ENCODE results near the gene EXOSC9.

Gene EXOSC9

GRCh38 chr4:121788896-121789295 lies 12.2 kb upstream of the EXOSC9 start:
- DNase-seq (ENCODE audit: low read depth in 2 of 2): no peak

DNA sequence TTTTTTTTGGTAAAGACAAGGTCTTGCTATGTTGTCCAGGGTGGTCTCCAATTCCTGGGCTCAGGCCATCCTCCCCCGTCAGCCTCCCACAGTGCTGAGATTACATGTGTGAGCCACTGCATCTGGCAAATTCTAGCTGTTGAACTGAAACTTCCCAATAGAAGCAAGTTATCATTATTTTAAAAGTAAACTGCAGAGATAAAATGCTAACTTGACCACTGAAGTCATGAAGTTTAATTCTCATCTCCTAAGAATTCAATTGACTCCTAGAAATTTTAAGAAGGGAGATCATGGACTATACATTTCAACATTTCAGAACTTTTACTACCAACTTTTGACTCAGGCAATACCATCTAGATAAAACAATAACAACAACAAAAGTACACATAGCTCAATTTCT lies 11.7 kb upstream of the EXOSC9 start:
- no peak for DNase-seq (ENCODE audit: low read depth in 2 of 2)

- DNase-seq (ENCODE audit: low read depth in 2 of 2): no peak
Measured at GRCh38 chr4:121789960-121790829, 10.9 kb upstream of the EXOSC9 start.

GRCh38 chr4:121790976-121791375 lies 10.1 kb upstream of the EXOSC9 start:
- no peak for DNase-seq (ENCODE audit: low read depth in 2 of 2)

DNA sequence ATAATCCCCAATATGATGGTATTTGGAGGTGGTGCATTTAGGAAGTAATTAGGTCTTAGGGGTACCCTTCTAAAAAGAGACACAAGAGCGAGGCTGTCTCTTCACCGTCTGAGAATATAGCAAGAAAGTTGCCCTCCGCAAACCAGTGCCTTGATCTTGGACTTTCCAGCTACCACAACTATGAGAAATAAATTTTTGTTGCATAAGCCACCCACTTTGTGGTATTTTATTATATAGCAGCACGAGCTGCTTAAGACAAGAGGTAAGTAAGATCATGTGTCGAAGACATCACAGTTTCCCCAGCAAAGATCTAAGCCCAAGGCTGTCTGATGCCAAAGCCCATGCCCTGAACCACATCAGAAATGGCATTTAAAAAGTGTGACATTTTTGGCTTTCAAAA lies 9.6 kb upstream of the EXOSC9 start:
- no peak for DNase-seq (ENCODE audit: low read depth in 2 of 2)

- no peak for DNase-seq (ENCODE audit: low read depth in 2 of 2)
Measured at GRCh38 chr4:121792966-121793365, 8.2 kb upstream of the EXOSC9 start.

GRCh38 chr4:121794505-121795188 lies 6.5 kb upstream of the EXOSC9 start:
- no peak for DNase-seq (ENCODE audit: low read depth in 2 of 2)

DNA sequence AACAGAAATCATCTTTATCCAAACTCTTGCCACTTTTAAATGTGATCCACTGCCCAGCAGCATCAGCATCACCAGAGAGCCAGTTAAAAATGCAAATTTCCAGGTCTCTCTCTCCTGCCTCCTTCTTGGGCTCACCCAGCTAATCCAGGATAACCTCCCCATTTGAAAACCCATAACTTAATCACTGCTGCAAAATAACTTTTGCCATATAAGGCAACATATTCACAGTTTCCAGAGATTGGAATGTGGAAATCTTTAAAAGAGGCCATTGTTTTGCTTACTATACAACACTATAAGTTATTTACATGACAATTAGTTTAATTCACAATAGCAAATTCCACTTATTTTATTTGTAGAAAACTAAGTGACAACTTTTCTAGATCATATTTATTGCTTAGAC lies 4.8 kb upstream of the EXOSC9 start:
- DNase-seq (ENCODE audit: low read depth in 2 of 2): no peak

- no peak for DNase-seq (ENCODE audit: low read depth in 2 of 2)
Measured at GRCh38 chr4:121799208-121799823, 1.8 kb upstream of the EXOSC9 start.

- DNase-seq (ENCODE audit: low read depth in 2 of 2): no peak
Measured at GRCh38 chr4:121799867-121800501, 1.1 kb upstream of the EXOSC9 start.

DNA sequence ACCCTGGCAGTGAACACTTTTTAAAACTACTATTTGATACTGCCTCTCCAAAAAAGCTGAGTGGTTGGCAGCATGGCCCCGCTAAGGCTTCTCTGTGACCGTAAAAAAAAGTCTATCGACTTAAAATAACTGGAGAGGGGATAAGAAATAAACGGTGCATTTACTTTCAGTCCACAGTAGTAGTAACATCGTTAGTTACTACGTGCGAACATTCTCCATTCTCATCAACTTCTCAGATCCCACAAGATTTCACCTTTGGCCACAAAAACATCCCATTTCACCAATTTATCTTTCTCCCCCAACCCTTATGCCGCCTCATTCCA lies 524 bp upstream of the EXOSC9 start:
- no peak for DNase-seq (ENCODE audit: low read depth in 2 of 2)

DNA sequence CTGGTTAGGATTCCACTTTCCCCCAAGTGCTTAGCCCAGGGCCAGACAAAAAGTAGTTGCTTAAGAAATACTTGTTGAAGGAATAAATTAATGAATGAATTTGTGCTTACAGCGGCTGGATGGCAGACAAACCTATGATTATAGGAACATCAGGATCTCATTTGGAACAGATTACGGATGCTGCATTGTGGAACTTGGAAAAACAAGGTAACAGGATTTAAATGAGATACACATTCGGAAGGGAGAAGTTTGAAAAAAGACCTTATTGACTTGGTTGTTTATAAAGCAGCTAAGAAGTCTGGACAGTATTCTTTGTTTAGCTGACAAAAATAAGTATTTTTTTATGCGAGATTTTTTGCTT lies 572 bp downstream of the EXOSC9 start:
- no peak for DNase-seq (ENCODE audit: low read depth in 2 of 2)

DNA sequence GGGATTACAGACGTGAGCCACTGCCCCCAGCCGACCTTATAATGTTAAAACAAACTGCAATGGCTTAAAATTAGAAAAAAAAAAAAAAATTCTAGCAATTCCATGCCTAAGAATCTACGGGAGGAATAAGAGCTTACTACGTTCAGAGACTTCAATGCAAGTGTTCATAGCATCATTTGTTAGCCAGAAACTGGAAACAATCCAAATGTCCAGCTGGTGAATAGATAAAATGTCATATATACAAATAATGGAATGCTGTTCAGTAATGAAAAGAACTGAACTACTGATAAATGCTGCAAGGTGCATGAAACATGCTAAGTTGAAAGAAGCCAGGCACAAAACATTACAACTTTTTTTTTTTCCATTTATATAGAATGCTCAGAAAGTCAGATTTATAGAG lies 5.3 kb downstream of the EXOSC9 start:
- DNase-seq (ENCODE audit: low read depth in 2 of 2): no peak

DNA sequence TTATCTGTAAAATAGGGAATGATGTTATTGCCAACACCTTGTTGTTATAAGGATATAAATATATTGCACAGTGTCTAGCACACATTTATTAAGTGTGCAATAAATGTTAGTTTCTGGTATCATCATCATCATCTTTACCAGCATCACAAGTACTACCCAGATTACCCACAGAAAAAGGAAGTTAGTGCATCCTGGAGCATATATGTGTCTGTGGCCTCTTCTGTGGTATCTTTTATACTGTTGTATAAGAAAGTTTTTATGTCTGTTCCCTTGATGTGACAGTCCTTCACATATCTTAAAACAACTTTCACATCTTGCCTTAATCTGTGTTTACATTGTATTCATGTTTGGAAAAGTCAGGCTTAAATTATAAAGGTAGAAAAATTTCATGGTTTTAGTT lies 10.0 kb downstream of the EXOSC9 start:
- no peak for DNase-seq (ENCODE audit: low read depth in 2 of 2)

DNA sequence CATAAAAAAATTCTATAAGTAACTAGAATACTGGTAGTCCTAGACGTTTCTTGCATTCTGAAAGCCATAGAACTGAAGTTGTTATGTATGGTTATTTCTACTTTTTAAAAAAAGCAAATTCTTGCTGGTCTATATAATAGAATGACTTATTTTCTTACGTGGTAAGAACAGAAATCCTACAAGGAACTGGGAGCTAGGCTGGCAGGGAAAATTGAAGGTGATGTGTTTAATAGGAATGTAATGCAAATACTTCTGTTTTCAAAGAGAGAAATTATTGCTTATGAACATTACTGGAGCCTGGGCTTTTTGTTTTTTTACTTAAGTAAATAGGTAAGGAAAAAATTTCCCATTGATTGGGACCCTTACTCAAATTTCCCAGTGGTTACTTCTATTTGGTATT lies 13.6 kb downstream of the EXOSC9 start:
- DNase-seq (ENCODE audit: low read depth in 2 of 2): no peak

- no peak for DNase-seq (ENCODE audit: low read depth in 2 of 2)
Measured at GRCh38 chr4:121817006-121817405, 15.9 kb downstream of the EXOSC9 start.

DNA sequence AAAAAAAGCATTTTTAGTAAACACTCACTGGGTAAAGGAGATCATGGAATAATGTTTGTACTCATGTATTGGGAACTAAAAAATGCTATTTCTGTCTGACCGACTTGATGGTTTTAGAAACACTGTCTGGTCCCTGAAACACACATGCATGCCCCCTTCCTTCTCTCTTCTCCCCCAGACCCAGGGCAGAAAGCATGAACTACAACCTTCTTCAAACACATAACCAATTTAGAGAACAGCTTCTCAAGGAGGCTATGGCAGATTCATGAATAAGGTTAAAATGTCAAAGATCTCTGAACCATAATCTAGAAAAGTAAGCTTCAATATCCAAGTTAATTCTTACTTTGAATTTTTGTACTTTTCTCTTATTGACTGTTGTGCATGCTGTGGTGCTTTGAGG lies 16.6 kb downstream of the EXOSC9 start:
- no peak for DNase-seq (ENCODE audit: low read depth in 2 of 2)

- no peak for DNase-seq (ENCODE audit: low read depth in 2 of 2)
Measured at GRCh38 chr4:121818215-121818614, 17.1 kb downstream of the EXOSC9 start.

GRCh38 chr4:121819216-121819965 lies 18.3 kb downstream of the EXOSC9 start:
- DNase-seq (ENCODE audit: low read depth in 2 of 2): no peak

DNA sequence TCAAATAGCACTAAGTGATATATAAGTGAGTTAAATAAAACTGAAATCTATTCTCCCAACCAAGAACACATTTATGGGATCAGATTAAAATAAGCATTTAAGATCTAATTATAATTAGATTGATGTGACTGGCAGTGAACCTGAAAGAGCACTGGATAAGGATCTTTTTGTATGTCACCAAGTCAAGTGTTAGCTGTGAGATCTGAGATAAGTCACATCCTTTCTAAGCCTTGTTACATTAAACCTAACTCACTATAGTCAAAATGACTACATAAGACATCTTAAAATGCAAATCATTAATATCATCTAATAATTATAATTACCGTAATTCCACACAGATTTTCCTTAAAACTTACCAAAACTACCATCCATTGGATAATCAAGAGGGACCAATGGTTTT lies 20.9 kb downstream of the EXOSC9 start:
- no peak for DNase-seq (ENCODE audit: low read depth in 2 of 2)

GRCh38 chr4:121822796-121823504 lies 21.8 kb downstream of the EXOSC9 start:
- DNase-seq (ENCODE audit: low read depth in 2 of 2): no peak

Measured in stimulated activated CD8-positive, alpha-beta memory T cell treated with anti-CD3 and anti-CD28 coated beads, Interleukin-7, amount 100 ng/mL, for 4 hours (primary cell).